ENCODE measurements around the gene RIMBP2.
"Not testable (repeated sequence)": the region's sequence is repeated elsewhere in the genome, so short reads cannot be mapped to it uniquely, and the experiment has no call there.

RIMBP2 gene

GRCh38 chr12:130606231-130606630 lies 109.9 kb downstream of the RIMBP2 start:
- no peak overlapping the region for H3K4me3 Mint-ChIP-seq
- H3K27ac Mint-ChIP-seq, result no peak overlapping the region
- peaks cover 3% of the 10 kb centered on the region for H3K9me3 Mint-ChIP-seq
- H3K27me3 Mint-ChIP-seq, result no peaks in the 10 kb centered on the region
- no peak for ATAC-seq
- no peaks in the 10 kb centered on the region for H3K4me1 Mint-ChIP-seq
- no peaks in the 10 kb centered on the region for H3K36me3 Mint-ChIP-seq

- no peak for ATAC-seq
- Mint-ChIP-seq H3K27me3 (no peaks in the 10 kb centered on the region), H3K4me3 (no peak overlapping the region), H3K27ac (no peak overlapping the region), H3K9me3 (peaks cover 3% of the 10 kb centered on the region), H3K36me3 (no peaks in the 10 kb centered on the region), H3K4me1 (no peaks in the 10 kb centered on the region)
Measured at GRCh38 chr12:130603396-130603965, 112.6 kb downstream of the RIMBP2 start.

GRCh38 chr12:130602251-130602650 lies 113.8 kb downstream of the RIMBP2 start:
- Mint-ChIP-seq H3K4me3 (no peak overlapping the region), H3K27me3 (no peaks in the 10 kb centered on the region), H3K4me1 (no peaks in the 10 kb centered on the region), H3K9me3 (peaks cover 10% of the 10 kb centered on the region), H3K27ac (no peak overlapping the region), H3K36me3 (no peaks in the 10 kb centered on the region)
- ATAC-seq, result no peak

DNA sequence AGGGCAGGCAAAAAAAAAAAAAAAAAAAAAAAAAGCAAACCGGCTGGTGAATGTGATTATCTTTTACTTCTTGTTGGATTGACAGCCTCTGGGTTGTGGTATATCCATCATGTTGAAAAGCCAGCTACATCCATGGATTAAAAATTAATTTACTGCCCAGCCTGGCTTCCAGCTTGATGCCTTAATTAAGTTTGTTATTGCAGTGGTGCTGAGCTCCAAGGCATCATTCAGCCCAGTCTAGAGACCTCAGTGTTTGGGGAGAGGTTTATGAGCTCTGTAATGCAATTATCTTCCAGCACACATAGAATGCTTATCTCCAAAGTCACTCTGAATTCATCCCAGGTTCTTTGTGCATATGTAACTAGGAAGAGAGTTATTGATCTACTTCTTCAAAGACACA lies 114.8 kb downstream of the RIMBP2 start:
- Mint-ChIP-seq H3K27ac (no peak overlapping the region), H3K4me1 (no peaks in the 10 kb centered on the region), H3K4me3 (no peak overlapping the region), H3K27me3 (no peaks in the 10 kb centered on the region), H3K9me3 (peaks cover 10% of the 10 kb centered on the region), H3K36me3 (no peaks in the 10 kb centered on the region)
- ATAC-seq, result no peak

GRCh38 chr12:130596241-130596640 lies 119.9 kb downstream of the RIMBP2 start:
- Mint-ChIP-seq H3K27ac (no peak overlapping the region), H3K9me3 (peaks cover 7% of the 10 kb centered on the region), H3K4me3 (no peak overlapping the region), H3K27me3 (no peaks in the 10 kb centered on the region), H3K4me1 (no peaks in the 10 kb centered on the region), H3K36me3 (no peaks in the 10 kb centered on the region)
- no peak for ATAC-seq

GRCh38 chr12:130595566-130595965 lies 120.5 kb downstream of the RIMBP2 start:
- peaks cover 7% of the 10 kb centered on the region for H3K9me3 Mint-ChIP-seq
- no peaks in the 10 kb centered on the region for H3K4me1 Mint-ChIP-seq
- no peak for ATAC-seq
- no peaks in the 10 kb centered on the region for H3K27me3 Mint-ChIP-seq
- no peak overlapping the region for H3K4me3 Mint-ChIP-seq
- no peak overlapping the region for H3K27ac Mint-ChIP-seq
- no peaks in the 10 kb centered on the region for H3K36me3 Mint-ChIP-seq

DNA sequence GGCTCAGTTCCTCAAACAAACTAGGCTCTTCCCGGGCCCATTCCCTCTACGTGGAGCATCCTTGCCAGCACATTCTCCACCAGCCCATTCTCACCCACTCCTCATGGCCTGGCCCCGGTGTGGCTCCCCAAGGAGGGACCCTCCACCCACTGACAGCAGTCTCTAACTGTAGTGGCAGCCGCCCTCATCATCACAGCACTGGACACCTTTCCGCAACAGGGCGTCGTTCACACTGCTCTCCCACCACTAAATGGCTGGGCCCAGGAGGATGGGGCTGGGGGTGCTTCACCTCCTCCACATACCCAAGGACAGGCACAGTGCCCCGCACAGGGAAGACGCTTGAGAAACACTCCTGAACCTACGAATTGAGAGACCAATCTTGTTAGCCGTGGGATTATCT lies 123.0 kb downstream of the RIMBP2 start:
- no peaks in the 10 kb centered on the region for H3K36me3 Mint-ChIP-seq
- peaks cover 7% of the 10 kb centered on the region for H3K9me3 Mint-ChIP-seq
- H3K4me1 Mint-ChIP-seq, result no peaks in the 10 kb centered on the region
- no peak for ATAC-seq
- no peak overlapping the region for H3K27ac Mint-ChIP-seq
- H3K27me3 Mint-ChIP-seq, result peaks cover 4% of the 10 kb centered on the region
- no peak overlapping the region for H3K4me3 Mint-ChIP-seq

DNA sequence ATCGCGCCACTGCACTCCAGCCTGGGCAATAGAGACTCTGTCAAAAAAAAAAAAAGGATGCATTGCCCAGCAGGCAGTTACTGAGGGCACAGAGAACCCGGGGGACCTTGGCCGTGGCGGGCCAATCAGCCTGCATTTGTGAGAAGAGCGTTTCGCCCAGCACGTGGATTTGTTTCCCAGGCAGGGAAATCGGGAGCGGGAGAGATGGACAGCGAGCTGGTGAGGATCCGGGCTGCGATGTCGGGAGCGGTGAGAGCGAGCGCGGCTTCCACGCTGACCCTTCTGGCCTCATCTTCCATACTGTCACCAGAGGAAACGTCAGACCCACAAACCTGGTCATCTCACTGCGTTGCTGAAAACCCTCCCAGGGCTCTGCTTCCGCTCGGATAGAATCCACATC lies 123.5 kb downstream of the RIMBP2 start:
- H3K4me1 Mint-ChIP-seq, result no peaks in the 10 kb centered on the region
- H3K9me3 Mint-ChIP-seq, result peaks cover 7% of the 10 kb centered on the region
- H3K36me3 Mint-ChIP-seq, result no peaks in the 10 kb centered on the region
- H3K27ac Mint-ChIP-seq, result no peak overlapping the region
- peaks cover 8% of the 10 kb centered on the region for H3K27me3 Mint-ChIP-seq
- ATAC-seq, result no peak
- no peak overlapping the region for H3K4me3 Mint-ChIP-seq

DNA sequence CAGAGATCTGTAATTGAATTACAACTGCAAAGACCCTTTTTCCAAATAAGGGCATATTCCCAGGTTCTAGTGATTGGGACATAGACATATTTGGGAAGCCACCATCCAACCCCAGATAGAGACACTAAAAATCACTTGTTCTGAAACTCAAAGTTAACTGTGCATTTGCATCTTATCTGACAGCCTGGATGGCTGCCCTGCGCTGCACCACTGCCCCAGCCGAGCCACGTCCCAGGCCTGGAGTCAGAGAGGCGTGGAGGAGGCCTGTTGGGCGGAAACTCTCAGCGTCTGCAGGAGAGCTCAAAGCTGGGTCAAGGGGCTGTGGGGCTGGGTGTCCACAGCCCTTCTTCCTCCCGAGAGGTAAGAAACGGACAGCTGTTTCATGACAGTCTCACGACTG lies 124.4 kb downstream of the RIMBP2 start:
- no peak overlapping the region for H3K27ac Mint-ChIP-seq
- H3K4me1 Mint-ChIP-seq, result no peaks in the 10 kb centered on the region
- no peaks in the 10 kb centered on the region for H3K36me3 Mint-ChIP-seq
- peaks cover 4% of the 10 kb centered on the region for H3K9me3 Mint-ChIP-seq
- ATAC-seq, result no peak
- peaks cover 10% of the 10 kb centered on the region for H3K27me3 Mint-ChIP-seq
- no peak overlapping the region for H3K4me3 Mint-ChIP-seq

DNA sequence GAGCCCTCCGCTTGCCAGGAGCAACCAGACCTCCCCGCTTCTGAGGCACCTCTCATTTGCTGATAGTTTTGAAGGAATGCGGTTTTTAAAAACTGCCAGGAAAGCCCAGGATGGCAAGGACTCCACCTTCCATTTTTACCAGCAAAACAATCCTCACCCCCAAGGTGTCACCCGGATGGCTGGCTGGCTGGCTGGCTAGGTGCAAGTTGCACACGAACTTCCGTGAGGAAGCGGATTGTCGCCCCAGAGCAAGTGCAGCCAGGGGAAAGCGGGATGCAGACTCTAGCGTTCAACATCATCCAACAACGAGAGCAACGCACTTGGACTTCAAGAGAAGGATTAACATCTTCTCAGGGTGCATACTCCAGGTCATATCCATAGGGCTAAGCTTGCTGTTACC lies 125.4 kb downstream of the RIMBP2 start:
- Mint-ChIP-seq H3K9me3 (peaks cover 4% of the 10 kb centered on the region), H3K27me3 (peaks cover 10% of the 10 kb centered on the region), H3K36me3 (no peaks in the 10 kb centered on the region), H3K4me3 (no peak overlapping the region), H3K4me1 (no peaks in the 10 kb centered on the region), H3K27ac (no peak overlapping the region)
- ATAC-seq, result no peak

- Mint-ChIP-seq H3K9me3 (peaks cover 4% of the 10 kb centered on the region), H3K36me3 (no peaks in the 10 kb centered on the region), H3K4me3 (no peak overlapping the region), H3K27me3 (peaks cover 10% of the 10 kb centered on the region), H3K4me1 (no peaks in the 10 kb centered on the region), H3K27ac (no peak overlapping the region)
- ATAC-seq, result no peak
Measured at GRCh38 chr12:130589540-130590317, 126.4 kb downstream of the RIMBP2 start.

DNA sequence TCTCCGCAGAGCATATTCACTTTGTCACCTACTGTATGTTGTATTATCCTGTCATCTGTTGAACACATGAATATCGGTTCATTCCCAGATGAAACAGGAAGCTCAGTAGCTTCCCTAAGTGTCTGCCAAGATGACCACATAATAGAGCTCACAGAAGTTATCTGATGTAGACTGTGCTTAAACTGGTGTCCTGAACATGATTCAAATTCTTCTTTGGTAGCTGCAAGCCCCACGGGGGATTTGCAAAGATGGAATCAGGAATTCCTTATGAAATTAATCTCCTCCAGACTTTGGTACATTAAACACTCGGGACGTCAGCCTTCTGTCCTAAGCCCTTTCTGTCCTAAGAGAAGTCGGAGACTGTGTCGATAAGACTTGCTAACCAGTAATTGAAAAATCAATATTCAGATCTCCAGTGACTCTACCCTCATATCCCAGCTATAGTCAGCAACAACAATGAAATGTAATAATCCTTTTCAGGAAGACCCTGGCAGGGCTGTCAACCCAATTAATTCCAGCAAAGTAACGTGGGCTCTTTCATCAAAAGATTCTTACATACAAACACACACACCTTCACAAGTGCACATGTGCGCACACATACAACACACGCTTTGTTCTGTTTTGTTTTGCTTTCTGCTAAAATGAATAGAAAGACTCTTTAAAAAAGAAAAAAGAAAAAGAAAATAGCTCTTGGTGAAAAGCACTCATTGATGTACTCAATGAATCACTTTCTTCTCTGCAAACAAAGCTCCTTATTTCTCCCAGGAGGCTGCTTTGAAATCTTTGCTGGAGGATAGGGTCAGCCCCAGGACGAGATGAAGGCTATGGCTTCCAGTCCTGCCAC lies 127.2 kb downstream of the RIMBP2 start:
- no peak for ATAC-seq

GRCh38 chr12:130587966-130588365 lies 128.1 kb downstream of the RIMBP2 start:
- H3K4me1 Mint-ChIP-seq, result no peaks in the 10 kb centered on the region
- H3K27ac Mint-ChIP-seq, result no peak overlapping the region
- H3K27me3 Mint-ChIP-seq, result peaks cover 10% of the 10 kb centered on the region
- no peak overlapping the region for H3K4me3 Mint-ChIP-seq
- peaks cover 4% of the 10 kb centered on the region for H3K9me3 Mint-ChIP-seq
- no peak for ATAC-seq
- no peaks in the 10 kb centered on the region for H3K36me3 Mint-ChIP-seq

More for the DNA sequence above, 127.2 kb downstream of the RIMBP2 start:
- no peaks in the 10 kb centered on the region for H3K36me3 Mint-ChIP-seq
- H3K4me1 Mint-ChIP-seq, result no peaks in the 10 kb centered on the region
- H3K4me3 Mint-ChIP-seq, result no peak overlapping the region
- peaks cover 4% of the 10 kb centered on the region for H3K9me3 Mint-ChIP-seq
- H3K27ac Mint-ChIP-seq, result no peak overlapping the region
- peaks cover 10% of the 10 kb centered on the region for H3K27me3 Mint-ChIP-seq

GRCh38 chr12:130584475-130584874 lies 131.6 kb downstream of the RIMBP2 start:
- ATAC-seq, H3K4me3 Mint-ChIP-seq, H3K27me3 Mint-ChIP-seq, H3K36me3 Mint-ChIP-seq, H3K9me3 Mint-ChIP-seq, H3K27ac Mint-ChIP-seq, H3K4me1 Mint-ChIP-seq: not testable (repeated sequence)

DNA sequence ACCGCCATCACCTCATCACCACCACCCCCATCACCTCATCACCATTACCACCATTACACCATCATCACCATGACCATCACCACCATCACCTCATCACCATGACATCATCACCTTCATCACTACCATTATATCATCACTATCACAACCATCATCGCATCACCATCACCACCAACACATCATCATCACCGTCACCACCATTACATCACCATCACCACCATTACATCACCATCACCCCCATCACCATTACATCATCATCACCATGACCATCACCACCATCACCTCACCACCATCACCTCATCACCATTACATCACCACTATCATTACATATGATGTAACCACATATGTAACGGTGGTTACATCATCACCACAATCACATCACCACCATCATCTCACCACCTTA lies 132.3 kb downstream of the RIMBP2 start:
- Mint-ChIP-seq H3K27me3 (peaks cover 10% of the 10 kb centered on the region), H3K36me3 (no peaks in the 10 kb centered on the region), H3K4me1 (no peaks in the 10 kb centered on the region), H3K9me3 (peaks cover 4% of the 10 kb centered on the region), H3K4me3 (no peak overlapping the region), H3K27ac (no peak overlapping the region)
- no peak for ATAC-seq
